HepG2 (cell line): ENCODE measurements around the gene MCC. TPM values are rescaled to one million over a fixed set of nuclear protein-coding genes. Genes with fewer than 3 reads are reported as not detected.

Source experiments
- IKZF1 ChIP-seq: fragments of 450-650 bp; IDR thresholded peaks from 2 replicates; pipeline ENCODE4 v1.7.1; 2016
- NR2C2 ChIP-seq: sonication (generic); formaldehyde crosslinking; IDR thresholded peaks from 2 replicates; pipeline ENCODE4 v1.4.0; 2020; ENCODE audit warnings: missing genetic modification reagents, mild to moderate bottlenecking, moderate library complexity, borderline replicate concordance
- PITX1 ChIP-seq: sonication (generic); formaldehyde crosslinking; IDR thresholded peaks from 2 replicates; pipeline ENCODE4 v1.5.1; 2020; ENCODE audit warnings: mild to moderate bottlenecking, missing genetic modification reagents
- ZC3H13 ChIP-seq: sonication (generic); formaldehyde crosslinking; IDR thresholded peaks from 2 replicates; pipeline ENCODE4 v1.8.1; 2023; ENCODE audit warnings: mild to moderate bottlenecking, missing genetic modification reagents, moderate library complexity
- ZC3H4 ChIP-seq: sonication (generic); formaldehyde crosslinking; IDR thresholded peaks from 2 replicates; pipeline ENCODE4 v1.4.0; 2020; ENCODE audit warnings: missing genetic modification reagents, borderline replicate concordance
- ZNF674 ChIP-seq: sonication (generic); formaldehyde crosslinking; IDR thresholded peaks from 2 replicates; pipeline ENCODE4 v1.5.0; 2020; ENCODE audit warnings: low read depth, mild to moderate bottlenecking, missing genetic modification reagents
- polyA plus RNA-seq, 8 experiments: library from polyadenylated mRNA; depleted of rRNA in 3 of 8; stranded (reverse) in 7 of 8; unstranded in 1 of 8; fragments of >200 nt; fragmentation: Illumina TruSeq in 4 of 8; extraction: Trizol in 4 of 8; gene quantifications; 2 replicates each; pipeline versions ENCODE4 v1.2.1 to v1.2.3, GENCODE V29; 2011 to 2016; ENCODE audit warnings: low read depth in 4 of 8, missing spikeins in 1 of 8, mixed read lengths in 1 of 8; ENCODE audit not compliant: insufficient read depth in 1 of 8
- total RNA-seq, 5 experiments: library from RNA; depleted of rRNA; stranded (reverse); fragments of >200 nt; fragmentation: Illumina TruSeq; extraction: Trizol; gene quantifications; 2 replicates each; pipeline ENCODE4 v1.2.3, GENCODE V29; 2016; ENCODE audit warnings: low read depth in 1 of 5
- TF ChIP-seq, protein P1 (sequence below): sonication (generic); formaldehyde crosslinking; IDR thresholded peaks from 2 replicates; pipeline ENCODE4 v1.4.0; 2020; ENCODE audit warnings: mild to moderate bottlenecking, missing genetic modification reagents
- TF ChIP-seq, protein P2 (sequence below): sonication (generic); formaldehyde crosslinking; IDR thresholded peaks from 2 replicates; pipeline ENCODE4 v1.5.1; 2020; ENCODE audit warnings: mild to moderate bottlenecking, missing genetic modification reagents, borderline replicate concordance
- TF ChIP-seq, protein P3 (sequence below): sonication (generic); formaldehyde crosslinking; IDR thresholded peaks from 2 replicates; pipeline ENCODE4 v1.4.0; 2020; ENCODE audit warnings: low read depth, mild to moderate bottlenecking, missing genetic modification reagents
- TF ChIP-seq, protein P4 (sequence below): fragments of 450-650 bp; IDR thresholded peaks from 2 replicates; pipeline ENCODE4 v1.6.1; 2017

The MCC gene
- total and polyA plus RNA-seq, 2 of the 13 experiments (the other 11 are each of a cell fraction or from before 2014, with no cell fraction given) = 0.55 to 2.4 TPM

DNA sequence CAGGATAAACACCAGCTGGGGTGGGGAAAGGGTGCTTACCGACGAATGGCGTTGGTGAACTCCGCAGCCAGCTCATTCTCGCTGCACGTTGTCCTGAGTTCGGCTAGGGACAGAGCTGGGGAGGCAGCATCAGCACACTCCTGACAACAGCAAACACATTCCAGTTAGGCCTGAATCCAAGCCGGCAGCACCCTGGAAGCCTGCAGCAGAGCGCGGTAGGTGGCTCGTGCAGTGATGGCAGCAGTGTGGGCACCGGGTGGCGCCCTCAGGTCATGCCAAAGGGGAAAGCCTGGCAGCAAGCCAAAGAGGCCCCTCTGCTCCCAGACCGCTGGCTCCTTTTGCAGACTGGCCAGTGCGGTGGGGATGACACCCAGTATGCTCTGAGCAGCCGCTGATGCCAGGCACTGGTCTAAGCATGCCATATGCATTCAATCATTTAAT lies 444.7 kb downstream of the MCC start (continued):
- TF ChIP-seq, protein P1, sequence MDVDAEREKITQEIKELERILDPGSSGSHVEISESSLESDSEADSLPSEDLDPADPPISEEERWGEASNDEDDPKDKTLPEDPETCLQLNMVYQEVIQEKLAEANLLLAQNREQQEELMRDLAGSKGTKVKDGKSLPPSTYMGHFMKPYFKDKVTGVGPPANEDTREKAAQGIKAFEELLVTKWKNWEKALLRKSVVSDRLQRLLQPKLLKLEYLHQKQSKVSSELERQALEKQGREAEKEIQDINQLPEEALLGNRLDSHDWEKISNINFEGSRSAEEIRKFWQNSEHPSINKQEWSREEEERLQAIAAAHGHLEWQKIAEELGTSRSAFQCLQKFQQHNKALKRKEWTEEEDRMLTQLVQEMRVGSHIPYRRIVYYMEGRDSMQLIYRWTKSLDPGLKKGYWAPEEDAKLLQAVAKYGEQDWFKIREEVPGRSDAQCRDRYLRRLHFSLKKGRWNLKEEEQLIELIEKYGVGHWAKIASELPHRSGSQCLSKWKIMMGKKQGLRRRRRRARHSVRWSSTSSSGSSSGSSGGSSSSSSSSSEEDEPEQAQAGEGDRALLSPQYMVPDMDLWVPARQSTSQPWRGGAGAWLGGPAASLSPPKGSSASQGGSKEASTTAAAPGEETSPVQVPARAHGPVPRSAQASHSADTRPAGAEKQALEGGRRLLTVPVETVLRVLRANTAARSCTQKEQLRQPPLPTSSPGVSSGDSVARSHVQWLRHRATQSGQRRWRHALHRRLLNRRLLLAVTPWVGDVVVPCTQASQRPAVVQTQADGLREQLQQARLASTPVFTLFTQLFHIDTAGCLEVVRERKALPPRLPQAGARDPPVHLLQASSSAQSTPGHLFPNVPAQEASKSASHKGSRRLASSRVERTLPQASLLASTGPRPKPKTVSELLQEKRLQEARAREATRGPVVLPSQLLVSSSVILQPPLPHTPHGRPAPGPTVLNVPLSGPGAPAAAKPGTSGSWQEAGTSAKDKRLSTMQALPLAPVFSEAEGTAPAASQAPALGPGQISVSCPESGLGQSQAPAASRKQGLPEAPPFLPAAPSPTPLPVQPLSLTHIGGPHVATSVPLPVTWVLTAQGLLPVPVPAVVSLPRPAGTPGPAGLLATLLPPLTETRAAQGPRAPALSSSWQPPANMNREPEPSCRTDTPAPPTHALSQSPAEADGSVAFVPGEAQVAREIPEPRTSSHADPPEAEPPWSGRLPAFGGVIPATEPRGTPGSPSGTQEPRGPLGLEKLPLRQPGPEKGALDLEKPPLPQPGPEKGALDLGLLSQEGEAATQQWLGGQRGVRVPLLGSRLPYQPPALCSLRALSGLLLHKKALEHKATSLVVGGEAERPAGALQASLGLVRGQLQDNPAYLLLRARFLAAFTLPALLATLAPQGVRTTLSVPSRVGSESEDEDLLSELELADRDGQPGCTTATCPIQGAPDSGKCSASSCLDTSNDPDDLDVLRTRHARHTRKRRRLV (CRISPR knock-in tag) = no peak
- TF ChIP-seq, protein P2, sequence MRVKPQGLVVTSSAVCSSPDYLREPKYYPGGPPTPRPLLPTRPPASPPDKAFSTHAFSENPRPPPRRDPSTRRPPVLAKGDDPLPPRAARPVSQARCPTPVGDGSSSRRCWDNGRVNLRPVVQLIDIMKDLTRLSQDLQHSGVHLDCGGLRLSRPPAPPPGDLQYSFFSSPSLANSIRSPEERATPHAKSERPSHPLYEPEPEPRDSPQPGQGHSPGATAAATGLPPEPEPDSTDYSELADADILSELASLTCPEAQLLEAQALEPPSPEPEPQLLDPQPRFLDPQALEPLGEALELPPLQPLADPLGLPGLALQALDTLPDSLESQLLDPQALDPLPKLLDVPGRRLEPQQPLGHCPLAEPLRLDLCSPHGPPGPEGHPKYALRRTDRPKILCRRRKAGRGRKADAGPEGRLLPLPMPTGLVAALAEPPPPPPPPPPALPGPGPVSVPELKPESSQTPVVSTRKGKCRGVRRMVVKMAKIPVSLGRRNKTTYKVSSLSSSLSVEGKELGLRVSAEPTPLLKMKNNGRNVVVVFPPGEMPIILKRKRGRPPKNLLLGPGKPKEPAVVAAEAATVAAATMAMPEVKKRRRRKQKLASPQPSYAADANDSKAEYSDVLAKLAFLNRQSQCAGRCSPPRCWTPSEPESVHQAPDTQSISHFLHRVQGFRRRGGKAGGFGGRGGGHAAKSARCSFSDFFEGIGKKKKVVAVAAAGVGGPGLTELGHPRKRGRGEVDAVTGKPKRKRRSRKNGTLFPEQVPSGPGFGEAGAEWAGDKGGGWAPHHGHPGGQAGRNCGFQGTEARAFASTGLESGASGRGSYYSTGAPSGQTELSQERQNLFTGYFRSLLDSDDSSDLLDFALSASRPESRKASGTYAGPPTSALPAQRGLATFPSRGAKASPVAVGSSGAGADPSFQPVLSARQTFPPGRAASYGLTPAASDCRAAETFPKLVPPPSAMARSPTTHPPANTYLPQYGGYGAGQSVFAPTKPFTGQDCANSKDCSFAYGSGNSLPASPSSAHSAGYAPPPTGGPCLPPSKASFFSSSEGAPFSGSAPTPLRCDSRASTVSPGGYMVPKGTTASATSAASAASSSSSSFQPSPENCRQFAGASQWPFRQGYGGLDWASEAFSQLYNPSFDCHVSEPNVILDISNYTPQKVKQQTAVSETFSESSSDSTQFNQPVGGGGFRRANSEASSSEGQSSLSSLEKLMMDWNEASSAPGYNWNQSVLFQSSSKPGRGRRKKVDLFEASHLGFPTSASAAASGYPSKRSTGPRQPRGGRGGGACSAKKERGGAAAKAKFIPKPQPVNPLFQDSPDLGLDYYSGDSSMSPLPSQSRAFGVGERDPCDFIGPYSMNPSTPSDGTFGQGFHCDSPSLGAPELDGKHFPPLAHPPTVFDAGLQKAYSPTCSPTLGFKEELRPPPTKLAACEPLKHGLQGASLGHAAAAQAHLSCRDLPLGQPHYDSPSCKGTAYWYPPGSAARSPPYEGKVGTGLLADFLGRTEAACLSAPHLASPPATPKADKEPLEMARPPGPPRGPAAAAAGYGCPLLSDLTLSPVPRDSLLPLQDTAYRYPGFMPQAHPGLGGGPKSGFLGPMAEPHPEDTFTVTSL (CRISPR knock-in tag) = no peak
- TF ChIP-seq ZNF674 (CRISPR knock-in tag) (no peak), ZC3H13 (no peak), NR2C2 (CRISPR knock-in tag) (no peak), ZC3H4 (CRISPR knock-in tag) (no peak), IKZF1 (no peak), PITX1 (CRISPR knock-in tag) (no peak)
- TF ChIP-seq, protein P3, sequence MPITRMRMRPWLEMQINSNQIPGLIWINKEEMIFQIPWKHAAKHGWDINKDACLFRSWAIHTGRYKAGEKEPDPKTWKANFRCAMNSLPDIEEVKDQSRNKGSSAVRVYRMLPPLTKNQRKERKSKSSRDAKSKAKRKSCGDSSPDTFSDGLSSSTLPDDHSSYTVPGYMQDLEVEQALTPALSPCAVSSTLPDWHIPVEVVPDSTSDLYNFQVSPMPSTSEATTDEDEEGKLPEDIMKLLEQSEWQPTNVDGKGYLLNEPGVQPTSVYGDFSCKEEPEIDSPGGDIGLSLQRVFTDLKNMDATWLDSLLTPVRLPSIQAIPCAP (CRISPR knock-in tag) = no peak
- TF ChIP-seq, protein P4, sequence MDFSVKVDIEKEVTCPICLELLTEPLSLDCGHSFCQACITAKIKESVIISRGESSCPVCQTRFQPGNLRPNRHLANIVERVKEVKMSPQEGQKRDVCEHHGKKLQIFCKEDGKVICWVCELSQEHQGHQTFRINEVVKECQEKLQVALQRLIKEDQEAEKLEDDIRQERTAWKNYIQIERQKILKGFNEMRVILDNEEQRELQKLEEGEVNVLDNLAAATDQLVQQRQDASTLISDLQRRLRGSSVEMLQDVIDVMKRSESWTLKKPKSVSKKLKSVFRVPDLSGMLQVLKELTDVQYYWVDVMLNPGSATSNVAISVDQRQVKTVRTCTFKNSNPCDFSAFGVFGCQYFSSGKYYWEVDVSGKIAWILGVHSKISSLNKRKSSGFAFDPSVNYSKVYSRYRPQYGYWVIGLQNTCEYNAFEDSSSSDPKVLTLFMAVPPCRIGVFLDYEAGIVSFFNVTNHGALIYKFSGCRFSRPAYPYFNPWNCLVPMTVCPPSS = no peak
